HepG2 (cell line): ENCODE results near the gene UGGT1. TPM values are rescaled to one million over a fixed set of nuclear protein-coding genes. Genes with fewer than 3 reads are reported as not detected.

Experiments
- CBX1 ChIP-seq: IDR thresholded peaks from one replicate; pipeline ENCODE4 v1.6.1; 2016; ENCODE audit warnings: antibody characterized with exemption, low read depth
- FOXO1 ChIP-seq: sonication (generic); formaldehyde crosslinking; IDR thresholded peaks from 2 replicates; pipeline ENCODE4 v1.4.0; 2020; ENCODE audit warnings: missing genetic modification reagents
- FOXP1 ChIP-seq, 2 experiments: fragments of 450-650 bp in 1 of 2; IDR thresholded peaks; 2 replicates each; pipeline ENCODE4 v1.6.1; 2017 to 2018; ENCODE audit warnings: antibody characterized with exemption in 1 of 2
- ISL2 ChIP-seq: sonication (generic); formaldehyde crosslinking; IDR thresholded peaks from 2 replicates; pipeline ENCODE4 v1.5.0; 2020; ENCODE audit warnings: missing genetic modification reagents
- KLF11 ChIP-seq: IDR thresholded peaks from 2 replicates; pipeline ENCODE4 v1.6.1; 2016; ENCODE audit warnings: missing compliant biosample characterization
- MTA3 ChIP-seq: sonication (generic); formaldehyde crosslinking; IDR thresholded peaks from 2 replicates; pipeline ENCODE4 v1.4.0; 2020; ENCODE audit warnings: missing genetic modification reagents
- NFE2 ChIP-seq: sonication (generic); formaldehyde crosslinking; IDR thresholded peaks from 2 replicates; pipeline ENCODE4 v1.4.0; 2020; ENCODE audit warnings: missing genetic modification reagents
- NR2F2 ChIP-seq: IDR thresholded peaks from 2 replicates; pipeline ENCODE4 v1.6.1; 2012; ENCODE audit warnings: low read depth, inconsistent platforms, borderline replicate concordance
- RBM39 ChIP-seq: fragments of 200-400 bp; formaldehyde crosslinking; IDR thresholded peaks from one replicate; pipeline ENCODE4 v1.6.1; 2018; ENCODE audit warnings: antibody characterized with exemption, mild to moderate bottlenecking, low read depth, low read length; ENCODE audit not compliant: poor library complexity, severe bottlenecking
- REST ChIP-seq, 2 experiments: IDR thresholded peaks; 2 replicates each; pipeline ENCODE4 v1.6.1; 2011 to 2012; ENCODE audit warnings: low read length in 2 of 2, borderline replicate concordance in 1 of 2, low read depth in 1 of 2, mild to moderate bottlenecking in 1 of 2, moderate library complexity in 1 of 2
- ZBTB39 ChIP-seq: sonication (generic); formaldehyde crosslinking; IDR thresholded peaks from 2 replicates; pipeline ENCODE4 v1.5.0; 2020; ENCODE audit warnings: missing genetic modification reagents
- ZBTB49 ChIP-seq: sonication (generic); formaldehyde crosslinking; IDR thresholded peaks from 2 replicates; pipeline ENCODE4 v1.4.0; 2020; ENCODE audit warnings: missing genetic modification reagents, borderline replicate concordance
- ZNF318 ChIP-seq: sonication (generic); formaldehyde crosslinking; IDR thresholded peaks from 2 replicates; pipeline ENCODE4 v1.4.0; 2020; ENCODE audit warnings: mild to moderate bottlenecking, missing genetic modification reagents
- polyA plus RNA-seq, 8 experiments: library from polyadenylated mRNA; depleted of rRNA in 3 of 8; stranded (reverse) in 7 of 8; unstranded in 1 of 8; fragments of >200 nt; fragmentation: Illumina TruSeq in 4 of 8; extraction: Trizol in 4 of 8; gene quantifications; 2 replicates each; pipeline versions ENCODE4 v1.2.1 to v1.2.3, GENCODE V29; 2011 to 2016; ENCODE audit warnings: low read depth in 4 of 8, missing spikeins in 1 of 8, mixed read lengths in 1 of 8; ENCODE audit not compliant: insufficient read depth in 1 of 8
- total RNA-seq, 5 experiments: library from RNA; depleted of rRNA; stranded (reverse); fragments of >200 nt; fragmentation: Illumina TruSeq; extraction: Trizol; gene quantifications; 2 replicates each; pipeline ENCODE4 v1.2.3, GENCODE V29; 2016; ENCODE audit warnings: low read depth in 1 of 5

Gene UGGT1
- total and polyA plus RNA-seq, 2 of the 13 experiments (the other 11 are each of a cell fraction or from before 2014, with no cell fraction given), result 35.8 to 83.2 TPM

- TF ChIP-seq ZNF318 (CRISPR knock-in tag) (no peak), MTA3 (CRISPR knock-in tag) (no peak), NFE2 (CRISPR knock-in tag) (no peak), NR2F2 (no peak), ZBTB49 (CRISPR knock-in tag) (no peak), FOXO1 (CRISPR knock-in tag) (peak; percentile 27; the same call in 1 of the 2 replicates), REST (IDR thresholded peaks at IDR 0.05; ENCODE audit: borderline replicate concordance in 1 of 2, low read depth in 1 of 2, low read length in 2 of 2) (no peak), KLF11 (no peak), ISL2 (CRISPR knock-in tag) (0 out of 2 replicates have a peak, but pooled peaks have one; percentile 29), RBM39 (no peak), FOXP1 (IDR thresholded peaks at IDR 0.05) (no peak), FOXP1 (CRISPR knock-in tag; IDR thresholded peaks at IDR 0.05) (no peak), CBX1 (no peak), ZBTB39 (CRISPR knock-in tag) (peak; percentile 91; the same call in 1 of the 2 replicates)
These were observed 81.2 kb downstream of the UGGT1 start (continued) for GRCh38 chr2:128172191-128172590.
